Measurements from ENCODE around the gene MXRA8. TPM values are rescaled to one million over a fixed set of nuclear protein-coding genes. Genes with fewer than 3 reads are reported as not detected.

MXRA8 gene
- total and polyA plus RNA-seq, 4 donors = 38.5 to 213 (median 66.9) TPM

GRCh38 chr1:1353389-1354151 lies 4.8 kb downstream of the MXRA8 start:
- Histone ChIP-seq H3K27me3 (ENCODE audit: control insufficient read depth in 3 of 3, insufficient read depth in 3 of 3, low read length in 2 of 3) (no peaks in the 10 kb centered on the region), H3K9me3 (ENCODE audit: control insufficient read depth in 4 of 4, insufficient read depth in 3 of 4, low read length in 3 of 4) (peaks cover 0 to 2% (median 0%) of the 10 kb centered on the region in 4 donors), H3K36me3 (ENCODE audit: control insufficient read depth in 4 of 4, insufficient read depth in 4 of 4, low read length in 4 of 4) (peaks cover 0 to 14% (median 5%) of the 10 kb centered on the region in 4 donors), H3K4me3 (no peak overlapping the region), H3K4me1 (ENCODE audit: control insufficient read depth in 5 of 5, insufficient read depth in 5 of 5, low read length in 5 of 5) (peaks cover 0 to 21% (median 6%) of the 10 kb centered on the region in 5 donors), H3K27ac (ENCODE audit: low read depth in 1 of 2, low read length in 1 of 2) (no peak overlapping the region), H3K9ac (ENCODE audit: insufficient read depth in 1 of 2, low read length in 2 of 2) (no peak overlapping the region)
- no peak for DNase-seq
- TF ChIP-seq CTCF (IDR thresholded peaks at IDR 0.05; ENCODE audit: control extremely low read depth, extremely low read depth) = no peak
- no peak for ATAC-seq (ENCODE audit: insufficient read depth, low FRiP score)
- WGBS, 2 donors = 36 to 38% methylated on average over 26 to 28 of the region's 28 CpGs

GRCh38 chr1:1352786-1353388 lies 5.5 kb downstream of the MXRA8 start:
- TF ChIP-seq CTCF (IDR thresholded peaks at IDR 0.05; ENCODE audit: control extremely low read depth, extremely low read depth) = no peak
- Histone ChIP-seq H3K27ac (ENCODE audit: low read depth in 1 of 2, low read length in 1 of 2) (no peak overlapping the region), H3K9ac (ENCODE audit: insufficient read depth in 1 of 2, low read length in 2 of 2) (no peak overlapping the region), H3K9me3 (ENCODE audit: control insufficient read depth in 4 of 4, insufficient read depth in 3 of 4, low read length in 3 of 4) (peaks cover 0 to 2% (median 0%) of the 10 kb centered on the region in 4 donors), H3K4me3 (no peak overlapping the region), H3K36me3 (ENCODE audit: control insufficient read depth in 4 of 4, insufficient read depth in 4 of 4, low read length in 4 of 4) (peaks cover 0 to 14% (median 5%) of the 10 kb centered on the region in 4 donors), H3K4me1 (ENCODE audit: control insufficient read depth in 5 of 5, insufficient read depth in 5 of 5, low read length in 5 of 5) (peaks cover 0 to 26% (median 7%) of the 10 kb centered on the region in 5 donors), H3K27me3 (ENCODE audit: control insufficient read depth in 3 of 3, insufficient read depth in 3 of 3, low read length in 2 of 3) (no peaks in the 10 kb centered on the region)
- WGBS, 2 donors = 24 to 31% methylated on average over 5 of the region's 5 CpGs
- ATAC-seq (ENCODE audit: insufficient read depth, low FRiP score) = no peak
- no peak for DNase-seq

- Histone ChIP-seq H3K9me3 (ENCODE audit: control insufficient read depth in 4 of 4, insufficient read depth in 3 of 4, low read length in 3 of 4) (peaks cover 0 to 2% (median 0%) of the 10 kb centered on the region in 4 donors), H3K9ac (ENCODE audit: insufficient read depth in 1 of 2, low read length in 2 of 2) (no peak overlapping the region), H3K4me1 (ENCODE audit: control insufficient read depth in 5 of 5, insufficient read depth in 5 of 5, low read length in 5 of 5) (peaks cover 0 to 31% (median 16%) of the 10 kb centered on the region in 5 donors), H3K27me3 (ENCODE audit: control insufficient read depth in 3 of 3, insufficient read depth in 3 of 3, low read length in 2 of 3) (no peaks in the 10 kb centered on the region), H3K4me3 (no peak overlapping the region), H3K36me3 (ENCODE audit: control insufficient read depth in 4 of 4, insufficient read depth in 4 of 4, low read length in 4 of 4) (peaks cover 0 to 14% (median 5%) of the 10 kb centered on the region in 4 donors), H3K27ac (ENCODE audit: low read depth in 1 of 2, low read length in 1 of 2) (peak overlapping the region in 1 of 2 donors; percentile 2)
- ATAC-seq (ENCODE audit: insufficient read depth, low FRiP score) (no peak), DNase-seq (peak; percentile 50 to 72 (median 54))
- 64 to 74% methylated on average over 28 to 29 of the region's 29 CpGs for WGBS, 2 donors
- no peak for TF ChIP-seq CTCF (IDR thresholded peaks at IDR 0.05; ENCODE audit: control extremely low read depth, extremely low read depth)
These were observed 6.6 kb downstream of the MXRA8 start for GRCh38 chr1:1351511-1352427.

Measured in lung (tissue), 12 donors.